Stimulated activated CD4-positive, alpha-beta T cell treated with anti-CD3 and anti-CD28 coated beads, Interleukin-15, amount 100 ng/mL, for 24 hours (primary cell): ENCODE results near the gene GSTO1.
A peak's percentile ranks its signal among the peaks of the same experiment; 100 is the strongest.

Experiments used
- DNase-seq: peaks from one replicate; pipeline ENCODE4 v3.0.0-alpha.2; 2020

Gene GSTO1

GRCh38 chr10:104251443-104251842, 3.2 kb upstream of the GSTO1 start:
- DNase-seq = no peak

GRCh38 chr10:104252368-104252767, 2.3 kb upstream of the GSTO1 start:
- DNase-seq = no peak

GRCh38 chr10:104253106-104253505, 1.6 kb upstream of the GSTO1 start:
- no peak for DNase-seq

GRCh38 chr10:104253606-104254410, 884 bp upstream of the GSTO1 start:
- no peak for DNase-seq

GRCh38 chr10:104255311-104255981, 754 bp downstream of the GSTO1 start:
- no peak for DNase-seq

- DNase-seq = no peak
Measured at GRCh38 chr10:104256335-104256961, 1.8 kb downstream of the GSTO1 start.

GRCh38 chr10:104257235-104257634, 2.5 kb downstream of the GSTO1 start:
- DNase-seq = no peak

- no peak for DNase-seq
Measured at GRCh38 chr10:104258209-104258608, 3.5 kb downstream of the GSTO1 start.

GRCh38 chr10:104259456-104259855, 4.8 kb downstream of the GSTO1 start:
- DNase-seq = no peak

- no peak for DNase-seq
Measured at GRCh38 chr10:104259999-104260774, 5.5 kb downstream of the GSTO1 start.

GRCh38 chr10:104260775-104261115, 6.1 kb downstream of the GSTO1 start:
- DNase-seq = no peak

- DNase-seq = no peak
Measured at GRCh38 chr10:104262055-104262454, 7.4 kb downstream of the GSTO1 start.

GRCh38 chr10:104264783-104265182, 10.1 kb downstream of the GSTO1 start:
- DNase-seq = no peak

- DNase-seq = peak; percentile 52
Measured at GRCh38 chr10:104267721-104268404, 13.2 kb downstream of the GSTO1 start.

GRCh38 chr10:104268405-104268712, 13.7 kb downstream of the GSTO1 start:
- no peak for DNase-seq

- peak; percentile 99 for DNase-seq
Measured at GRCh38 chr10:104268713-104269645, 14.3 kb downstream of the GSTO1 start, which contains the start of gene GSTO2. TSS of gene GSTO2 (plus strand) at chr10:104269184. CDS start at chr10:104274916, 5,732 bp downstream.

- no peak for DNase-seq
Measured at GRCh38 chr10:104273286-104273685, 18.6 kb downstream of the GSTO1 start.

GRCh38 chr10:104273899-104274575, 19.3 kb downstream of the GSTO1 start:
- no peak for DNase-seq

GRCh38 chr10:104274762-104275721, 20.4 kb downstream of the GSTO1 start:
- DNase-seq = peak; percentile 68

GRCh38 chr10:104276192-104276591, 21.5 kb downstream of the GSTO1 start:
- DNase-seq = no peak
